Activated T-cell treated with anti-CD3 and anti-CD28 coated beads, Interleukin-2, amount 50 U/mL, for 48 hours (primary cell): ENCODE results near the gene FBXO46.
"Not testable (repeated sequence)": the region's sequence is repeated elsewhere in the genome, so short reads cannot be mapped to it uniquely, and the experiment has no call there.

ENCODE experiments used
- DNase-seq, 2 experiments: peaks; one replicate each; pipeline ENCODE4 v3.0.0-alpha.2; 2020

Gene FBXO46

DNA sequence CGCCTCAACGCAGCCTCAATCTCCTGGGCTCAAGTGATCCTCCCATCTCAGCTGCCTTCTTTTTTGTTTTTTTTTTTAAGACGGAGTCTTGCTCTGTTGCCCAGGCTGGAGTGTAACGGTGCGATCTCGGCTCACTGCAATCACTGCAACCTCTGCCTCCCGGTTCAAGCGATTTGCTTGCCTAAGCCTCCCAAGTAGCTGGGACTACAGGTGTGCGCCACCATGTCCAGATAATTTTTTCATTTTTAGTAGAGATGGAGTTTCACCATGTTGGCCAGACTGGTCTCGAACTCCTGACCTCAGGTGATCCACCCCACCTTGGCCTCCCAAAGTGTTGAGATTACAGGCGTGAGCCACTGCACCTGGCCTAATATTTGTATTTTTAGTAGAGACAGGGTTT, 10.6 kb downstream of the FBXO46 start:
- not testable (repeated sequence) for DNase-seq

DNA sequence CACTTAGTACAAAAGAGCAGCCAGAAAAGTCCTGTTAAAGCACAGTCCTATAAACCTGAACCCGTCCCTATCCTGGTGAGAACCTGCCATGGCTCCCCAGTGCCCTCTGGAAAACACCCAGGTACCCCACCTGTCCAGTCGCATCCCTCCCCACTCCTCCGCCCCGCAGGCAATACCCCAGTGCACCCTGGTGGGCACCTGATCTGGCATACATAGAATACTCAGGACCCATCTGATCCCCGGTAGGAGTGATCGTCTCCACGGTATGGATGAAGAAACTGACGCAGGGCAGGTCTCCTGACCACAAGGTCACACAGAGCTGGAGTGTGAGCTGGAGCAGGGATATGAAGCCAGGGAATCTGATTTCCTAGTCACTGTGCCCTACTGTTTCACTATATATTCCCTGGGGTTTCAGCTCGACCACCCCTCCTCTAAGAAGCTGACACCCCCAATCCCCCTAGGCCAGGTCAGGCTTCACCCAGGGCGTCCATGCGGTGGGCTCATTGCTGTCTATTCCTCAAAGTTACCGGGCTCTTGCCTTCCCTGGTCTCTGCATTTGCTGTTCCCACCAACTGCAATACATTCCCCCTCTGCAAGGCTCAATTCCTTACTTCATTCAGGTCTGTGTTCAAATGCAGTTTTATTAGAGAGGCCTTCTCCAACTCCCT, 12.6 kb downstream of the FBXO46 start:
- DNase-seq = no peak

GRCh38 chr19:45717131-45717982, 13.3 kb downstream of the FBXO46 start:
- peak; percentile 98 for DNase-seq

- DNase-seq = peak in 1 of 2 experiments; percentile 55
Measured at GRCh38 chr19:45716359-45717130, 14.2 kb downstream of the FBXO46 start.

DNA sequence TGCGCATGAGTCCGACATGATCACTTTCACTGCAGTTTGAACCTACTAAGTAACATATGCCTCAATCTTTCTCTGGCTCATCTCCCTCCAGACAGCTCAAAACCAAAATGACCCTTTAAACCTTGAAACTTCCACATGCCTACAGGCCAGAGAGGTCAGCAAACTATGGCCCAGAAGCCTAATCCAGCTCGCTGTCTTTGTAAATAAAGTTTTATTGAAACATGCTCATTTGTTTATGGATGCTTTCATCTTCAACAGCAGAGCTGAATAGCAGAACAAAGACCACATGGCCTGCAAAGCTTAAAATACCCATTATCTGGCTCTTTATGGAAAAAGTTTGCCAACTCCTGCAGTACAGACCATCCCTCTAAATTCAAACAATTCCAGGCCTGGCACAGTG, 15.6 kb downstream of the FBXO46 start:
- DNase-seq = no peak

- DNase-seq = no peak
Measured at GRCh38 chr19:45713141-45713540, 17.6 kb downstream of the FBXO46 start.

GRCh38 chr19:45712699-45713067, 18.0 kb downstream of the FBXO46 start:
- DNase-seq = no peak

- DNase-seq = no peak
Measured at GRCh38 chr19:45711851-45712698, 18.6 kb downstream of the FBXO46 start.

- no peak for DNase-seq
Measured at GRCh38 chr19:45710356-45711130, 20.2 kb downstream of the FBXO46 start.

DNA sequence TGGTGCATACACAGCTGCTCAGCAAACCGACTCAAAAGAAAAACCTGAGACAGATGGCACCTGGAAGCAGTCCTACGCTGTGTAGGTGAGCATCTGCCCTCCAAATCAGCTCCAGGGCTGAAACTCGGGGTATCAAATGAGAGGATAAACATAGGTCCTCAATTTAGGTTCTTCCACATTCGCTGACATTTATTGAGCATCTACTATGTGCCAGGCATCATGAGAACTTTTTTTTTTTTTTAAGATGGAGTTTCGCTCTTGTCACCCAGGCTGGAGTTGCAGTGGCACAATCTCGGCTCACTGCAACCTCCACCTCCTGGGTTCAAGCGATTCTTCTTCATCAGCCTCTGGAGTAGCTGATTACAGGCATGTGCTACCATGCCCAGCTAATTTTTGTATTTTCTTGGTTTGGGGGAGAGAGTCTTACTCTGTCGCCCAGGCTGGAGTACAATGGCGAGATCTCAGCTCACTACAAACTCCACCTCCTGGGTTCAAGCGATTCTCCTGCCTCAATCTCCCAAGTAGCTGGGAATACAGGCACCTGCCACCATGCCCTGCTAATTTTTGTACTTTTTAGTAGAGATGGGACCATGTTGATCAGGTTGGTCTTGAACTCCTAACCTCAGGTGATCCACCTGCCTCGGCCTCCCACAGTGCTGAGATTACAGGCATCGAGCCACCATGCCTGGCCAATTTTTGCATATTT, 24.8 kb downstream of the FBXO46 start:
- DNase-seq = no peak

- DNase-seq = no peak
Measured at GRCh38 chr19:45705115-45705514, 25.6 kb downstream of the FBXO46 start.

- DNase-seq = no peak
Measured at GRCh38 chr19:45701676-45702075, 29.0 kb downstream of the FBXO46 start.

- DNase-seq = peak; percentile 88 to 89
Measured at GRCh38 chr19:45693106-45693788, 37.4 kb downstream of the FBXO46 start.

DNA sequence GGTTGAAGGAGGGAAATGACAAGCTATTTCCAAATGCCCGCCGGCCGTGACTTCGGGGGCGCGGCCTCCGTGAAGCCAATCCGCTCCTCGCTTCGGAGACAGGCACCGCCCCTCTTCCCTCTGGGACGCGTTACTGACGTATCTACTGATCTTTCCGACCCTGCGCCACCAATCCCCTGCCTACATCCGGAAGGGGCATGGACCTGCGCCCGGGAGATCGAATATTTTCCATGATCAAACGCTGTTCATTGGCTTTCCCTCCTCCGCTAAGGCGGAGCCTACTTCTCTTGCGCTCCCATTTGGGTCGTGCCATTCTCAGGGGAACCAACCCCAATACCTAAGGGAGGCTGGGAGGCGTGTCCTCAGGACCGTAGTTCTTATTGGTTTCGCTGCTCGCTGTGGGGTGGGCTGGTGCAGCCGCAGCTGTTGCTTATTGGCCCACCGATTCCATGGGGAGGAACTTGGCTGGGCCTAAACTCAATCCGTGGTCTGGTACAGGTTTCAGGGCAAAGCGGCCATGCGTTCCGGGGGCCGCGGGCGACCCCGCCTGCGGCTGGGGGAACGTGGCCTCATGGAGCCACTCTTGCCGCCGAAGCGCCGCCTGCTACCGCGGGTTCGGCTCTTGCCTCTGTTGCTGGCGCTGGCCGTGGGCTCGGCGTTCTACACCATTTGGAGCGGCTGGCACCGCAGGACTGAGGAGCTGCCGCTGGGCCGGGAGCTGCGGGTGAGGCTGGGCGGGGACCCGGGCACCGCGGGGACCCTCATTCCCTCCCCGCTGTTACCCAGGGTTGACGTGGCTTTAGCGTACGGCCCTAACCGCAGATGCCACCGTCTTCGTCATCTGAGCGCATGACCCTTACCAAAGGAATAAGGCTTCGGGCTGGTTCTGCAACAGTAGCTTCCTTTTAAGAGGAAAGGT, 38.2 kb downstream of the FBXO46 start, which contains the start of gene QPCTL:
Gene QPCTL, plus strand, starts transcription at position 480 of the 919 bp plus-strand sequence. Its CDS starts 38 bp downstream, at position 518.
- peak; percentile 97 for DNase-seq

DNA sequence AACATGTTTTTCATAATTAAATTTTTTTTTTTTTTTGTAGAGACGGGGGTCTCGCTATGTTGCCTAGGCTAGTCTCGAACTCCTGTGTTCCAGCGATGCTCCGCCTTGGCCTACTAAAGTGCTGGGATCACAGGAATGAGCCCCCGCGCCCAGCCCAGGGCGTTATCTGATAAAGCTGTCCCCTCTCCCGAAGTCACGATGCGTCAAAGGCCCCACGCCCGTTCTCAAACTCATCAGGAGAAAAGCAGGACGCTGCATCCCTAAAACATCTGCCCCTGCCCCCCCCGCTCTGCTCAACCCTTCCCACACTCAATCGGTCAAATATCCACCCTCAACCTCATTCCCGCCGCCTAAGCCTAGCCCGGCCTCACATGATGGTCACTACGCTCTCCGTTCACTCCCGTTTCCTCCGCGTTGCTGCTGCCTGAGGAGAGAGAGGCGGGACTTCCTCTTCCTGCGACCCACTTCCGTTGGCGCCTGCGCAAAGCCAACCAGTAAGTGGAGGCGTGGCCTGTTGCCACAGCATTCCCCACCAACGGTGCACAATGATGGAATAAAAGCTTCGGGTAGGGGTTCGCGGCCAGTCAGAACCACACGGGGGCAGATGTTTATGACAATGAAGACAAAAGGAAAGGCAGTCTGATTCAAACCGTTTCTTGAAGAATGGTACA, 39.0 kb downstream of the FBXO46 start, which contains the start of gene SNRPD2:
Gene SNRPD2, minus strand, starts transcription at position 438 of the 671 bp plus-strand sequence. Its CDS starts 65 bp downstream, at position 373.
- peak in 1 of 2 experiments; percentile 97 for DNase-seq

DNA sequence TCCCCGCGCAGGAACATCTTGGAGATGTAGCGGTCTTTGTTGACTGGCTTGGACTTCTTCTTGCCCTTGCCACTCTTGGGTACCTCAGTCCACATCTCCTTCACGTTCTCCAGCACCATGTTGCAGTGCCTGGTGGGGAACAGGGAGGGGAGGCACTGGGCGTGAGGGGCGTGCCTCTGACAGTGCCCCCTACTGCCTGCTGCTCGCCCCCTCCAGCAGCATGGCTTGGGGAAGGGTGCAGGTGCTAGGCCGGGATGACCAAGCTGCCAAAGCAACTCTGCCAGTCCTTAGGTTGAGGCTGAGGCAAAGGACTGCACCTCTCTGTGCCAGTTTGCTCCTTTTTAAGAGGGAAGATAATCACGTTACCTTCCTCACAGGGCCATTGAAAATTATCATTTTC, 43.1 kb downstream of the FBXO46 start:
- no peak for DNase-seq

DNA sequence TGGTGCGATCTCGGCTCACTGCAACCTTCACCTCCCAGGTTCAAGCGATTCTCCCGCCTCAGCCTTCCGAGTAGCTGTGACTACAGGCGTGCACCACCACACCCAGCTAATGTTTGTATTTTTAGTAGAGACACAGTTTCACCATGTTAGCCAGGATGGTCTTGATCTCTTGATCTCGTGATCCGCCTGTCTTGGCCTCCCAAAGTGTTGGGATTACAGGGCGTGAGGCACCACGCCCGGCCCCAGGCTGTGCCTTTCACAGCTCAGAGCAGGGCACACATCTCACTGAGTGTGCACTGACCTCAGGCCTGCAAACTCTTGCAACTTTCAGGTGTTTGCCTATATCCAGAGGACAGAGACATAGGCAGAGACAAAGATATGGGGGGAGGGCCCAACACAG, 45.7 kb downstream of the FBXO46 start:
- DNase-seq = not testable (repeated sequence)

GRCh38 chr19:45682908-45683307, 47.8 kb downstream of the FBXO46 start:
- DNase-seq = no peak
